GM21381 (cell line): ENCODE data around the gene CHRNG.

Experiments used
- ATAC-seq: cut with Tn5 transposase; IDR thresholded peaks from one replicate; pipeline ENCODE4 v1.9.1; 2021; ENCODE audit warnings: mild to moderate bottlenecking, moderate library complexity; ENCODE audit not compliant: unreplicated experiment

Gene CHRNG, protein sequence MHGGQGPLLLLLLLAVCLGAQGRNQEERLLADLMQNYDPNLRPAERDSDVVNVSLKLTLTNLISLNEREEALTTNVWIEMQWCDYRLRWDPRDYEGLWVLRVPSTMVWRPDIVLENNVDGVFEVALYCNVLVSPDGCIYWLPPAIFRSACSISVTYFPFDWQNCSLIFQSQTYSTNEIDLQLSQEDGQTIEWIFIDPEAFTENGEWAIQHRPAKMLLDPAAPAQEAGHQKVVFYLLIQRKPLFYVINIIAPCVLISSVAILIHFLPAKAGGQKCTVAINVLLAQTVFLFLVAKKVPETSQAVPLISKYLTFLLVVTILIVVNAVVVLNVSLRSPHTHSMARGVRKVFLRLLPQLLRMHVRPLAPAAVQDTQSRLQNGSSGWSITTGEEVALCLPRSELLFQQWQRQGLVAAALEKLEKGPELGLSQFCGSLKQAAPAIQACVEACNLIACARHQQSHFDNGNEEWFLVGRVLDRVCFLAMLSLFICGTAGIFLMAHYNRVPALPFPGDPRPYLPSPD

DNA sequence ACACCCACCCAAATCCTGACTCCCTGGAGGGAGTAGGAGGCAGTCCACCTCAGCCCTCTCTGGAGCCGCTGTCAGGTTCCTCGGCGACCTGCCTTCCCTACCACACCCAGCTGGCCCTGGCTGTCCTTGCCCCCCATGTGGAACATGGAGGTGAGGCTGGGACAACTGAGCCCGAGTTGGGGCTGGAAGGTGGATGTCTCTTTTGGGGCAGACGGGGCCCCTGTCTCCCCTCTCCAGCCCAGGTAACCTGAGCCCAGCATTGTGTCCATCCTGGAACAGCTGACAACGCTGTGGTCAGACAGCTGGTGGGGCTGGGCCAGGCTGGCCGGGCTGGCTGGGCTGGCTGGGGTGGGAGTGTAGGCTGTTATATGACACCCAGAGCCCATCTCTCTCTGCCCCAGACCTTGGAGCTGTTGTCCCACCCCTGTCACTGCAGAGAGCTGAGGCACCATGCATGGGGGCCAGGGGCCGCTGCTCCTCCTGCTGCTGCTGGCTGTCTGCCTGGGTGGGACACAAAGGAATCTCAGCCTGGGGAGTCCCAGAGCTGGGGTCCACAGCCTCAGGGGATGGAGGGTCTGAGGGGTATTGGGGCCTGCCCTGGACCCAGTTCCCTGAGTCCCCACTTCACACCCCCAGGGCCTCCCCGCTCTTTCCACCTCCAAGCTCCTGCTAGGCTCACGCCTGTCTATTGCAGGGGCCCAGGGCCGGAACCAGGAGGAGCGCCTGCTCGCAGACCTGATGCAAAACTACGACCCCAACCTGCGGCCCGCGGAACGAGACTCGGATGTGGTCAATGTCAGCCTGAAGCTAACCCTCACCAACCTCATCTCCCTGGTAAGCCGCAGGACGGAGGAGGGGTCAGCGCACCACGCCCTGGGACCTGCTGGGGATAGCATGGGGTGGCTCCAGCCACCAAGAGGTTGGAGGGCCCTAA, at the start of gene CHRNG:
TSS of gene CHRNG (plus strand) at position 395 of the 934 bp plus-strand sequence. CDS start at position 451, 56 bp downstream.
- ATAC-seq = no peak

DNA sequence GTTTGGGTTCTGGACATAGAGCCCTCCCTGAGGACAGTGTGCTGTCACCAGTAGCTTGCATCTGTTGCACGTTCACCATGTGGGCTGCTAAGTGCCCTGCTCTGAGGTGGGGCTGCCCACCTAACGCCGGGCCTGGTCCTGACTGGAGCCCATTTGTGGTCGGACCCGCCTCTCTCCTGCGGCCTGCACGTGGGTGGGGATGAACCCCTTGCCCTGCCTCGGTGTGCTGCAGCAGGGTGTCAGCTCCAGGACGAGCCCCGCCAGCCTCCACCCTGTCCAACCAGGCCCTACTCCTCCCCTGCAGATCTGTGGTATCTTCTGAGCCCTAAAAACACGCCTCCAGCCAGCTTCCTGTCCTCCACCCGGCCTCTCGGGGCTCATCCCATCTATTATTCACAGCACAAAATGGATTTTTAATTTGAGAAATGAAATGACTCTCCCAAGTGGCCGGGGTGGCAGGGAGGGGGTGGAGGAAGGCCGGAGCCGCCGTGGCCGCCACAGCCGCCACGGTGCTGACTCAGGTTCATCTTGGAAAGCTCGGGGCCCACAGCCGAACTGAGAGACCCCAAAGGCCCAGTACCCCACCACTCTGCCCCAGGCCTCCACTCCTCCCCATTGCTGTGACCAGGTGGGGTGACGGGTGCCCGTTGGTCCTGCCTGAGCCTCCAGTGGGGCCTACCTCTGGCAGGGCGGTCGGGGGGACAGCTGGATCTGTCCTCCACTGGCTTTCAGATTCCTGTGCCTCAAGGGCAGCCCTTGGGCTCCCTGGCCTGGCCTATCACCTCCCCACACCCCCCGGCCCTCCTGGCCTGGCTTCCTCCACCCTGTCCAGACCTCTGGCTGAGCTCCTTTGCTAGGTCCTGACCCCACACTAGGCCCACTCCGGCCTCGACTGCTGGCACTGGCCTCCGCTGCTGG, 49.0 kb upstream of the CHRNG start:
- no peak for ATAC-seq

DNA sequence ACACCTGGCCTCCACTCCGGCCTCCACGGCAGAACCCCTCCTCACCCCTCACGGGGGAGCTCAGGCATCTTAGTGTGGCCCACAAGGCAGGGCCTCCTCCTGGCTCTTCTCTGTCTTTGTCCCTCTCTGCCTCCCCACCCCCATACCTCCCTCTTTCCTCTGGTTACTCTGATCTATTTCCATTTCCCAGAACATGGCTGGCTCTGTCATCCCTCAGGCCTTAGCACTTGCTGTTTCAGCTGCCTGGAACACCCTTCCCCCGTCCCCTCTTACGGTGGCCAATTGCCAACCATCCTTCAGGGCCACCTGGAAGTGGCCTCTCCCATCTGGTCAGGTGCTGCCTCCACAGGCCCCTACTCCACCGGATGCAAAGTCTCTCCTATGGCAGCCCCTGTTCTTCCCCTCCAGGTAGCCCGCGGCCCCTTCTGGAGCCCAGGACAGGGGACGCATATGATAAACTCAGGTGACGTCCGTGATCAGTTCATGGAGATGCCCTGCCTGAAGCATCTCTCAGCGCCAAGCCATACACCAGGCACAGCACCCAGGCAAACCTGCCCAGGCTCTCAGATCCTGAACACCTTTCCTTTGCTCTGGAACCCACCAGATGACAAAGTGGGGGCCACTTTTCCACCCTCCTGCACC, 48.2 kb upstream of the CHRNG start:
- no peak for ATAC-seq

DNA sequence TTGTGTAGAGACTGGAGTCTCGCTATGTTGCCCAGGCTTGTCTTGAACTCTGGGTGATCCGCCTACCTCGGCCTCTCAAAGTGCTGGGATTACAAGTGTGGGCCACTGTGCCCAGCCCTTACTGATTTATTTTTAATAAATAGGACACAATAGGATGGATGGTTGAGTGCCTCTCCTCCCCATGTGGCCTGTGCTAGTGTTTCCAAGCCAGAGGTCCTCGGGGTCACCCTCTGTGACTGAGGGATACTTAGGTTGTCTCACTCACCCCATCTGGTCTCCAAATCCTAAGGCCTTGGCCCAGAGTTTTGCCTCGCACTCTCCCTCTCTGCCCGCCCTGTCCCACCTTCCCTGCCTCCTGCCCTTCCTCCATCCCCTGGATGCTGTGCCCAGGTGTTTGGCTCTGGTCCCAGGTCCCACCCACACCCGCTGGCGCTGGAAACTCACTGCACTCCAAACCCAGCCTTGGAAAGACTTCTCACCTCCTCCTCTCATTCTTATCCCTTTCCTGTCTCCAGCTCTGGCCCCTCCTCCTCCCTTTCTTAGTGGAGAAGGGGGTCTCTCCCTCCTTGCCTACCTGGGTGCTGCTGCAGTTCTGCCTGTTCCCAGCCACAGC, 47.1 kb upstream of the CHRNG start:
- ATAC-seq = no peak

DNA sequence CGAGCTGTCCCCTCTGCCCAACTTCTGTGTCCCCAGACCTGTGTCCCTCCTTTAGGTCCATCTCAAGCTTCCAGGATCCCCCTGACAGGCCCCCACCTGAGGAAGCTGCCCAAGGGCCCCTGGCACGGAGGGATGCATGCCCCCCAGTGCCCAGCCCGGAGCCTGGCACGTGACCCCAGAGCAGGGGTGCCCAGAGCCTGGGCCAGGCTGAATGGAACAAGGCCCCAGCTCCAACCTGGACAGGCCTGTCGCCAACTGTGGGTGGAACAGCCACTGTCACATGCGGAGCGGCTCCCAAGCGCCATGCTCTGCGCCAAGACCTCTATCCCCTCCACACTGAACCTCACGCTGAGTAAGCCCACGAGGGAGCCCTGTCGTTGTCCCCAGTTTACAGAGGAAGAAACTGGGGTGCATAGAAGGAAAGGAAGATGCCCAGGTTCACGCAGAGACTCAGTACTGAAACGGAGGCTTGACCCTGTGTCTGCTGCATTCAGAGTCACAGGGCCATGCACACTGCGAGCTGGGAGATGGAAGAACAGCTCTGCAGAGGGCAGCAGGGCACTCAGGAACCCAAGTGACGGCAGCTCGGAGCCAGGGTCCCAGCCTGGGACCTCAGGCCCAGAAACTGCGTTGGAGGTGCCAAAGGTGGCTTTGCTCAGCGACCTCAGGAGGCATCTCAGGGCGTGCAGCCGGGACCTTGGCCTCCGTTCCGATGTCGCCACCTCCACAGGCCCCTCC, 46.4 kb upstream of the CHRNG start:
- no peak for ATAC-seq

DNA sequence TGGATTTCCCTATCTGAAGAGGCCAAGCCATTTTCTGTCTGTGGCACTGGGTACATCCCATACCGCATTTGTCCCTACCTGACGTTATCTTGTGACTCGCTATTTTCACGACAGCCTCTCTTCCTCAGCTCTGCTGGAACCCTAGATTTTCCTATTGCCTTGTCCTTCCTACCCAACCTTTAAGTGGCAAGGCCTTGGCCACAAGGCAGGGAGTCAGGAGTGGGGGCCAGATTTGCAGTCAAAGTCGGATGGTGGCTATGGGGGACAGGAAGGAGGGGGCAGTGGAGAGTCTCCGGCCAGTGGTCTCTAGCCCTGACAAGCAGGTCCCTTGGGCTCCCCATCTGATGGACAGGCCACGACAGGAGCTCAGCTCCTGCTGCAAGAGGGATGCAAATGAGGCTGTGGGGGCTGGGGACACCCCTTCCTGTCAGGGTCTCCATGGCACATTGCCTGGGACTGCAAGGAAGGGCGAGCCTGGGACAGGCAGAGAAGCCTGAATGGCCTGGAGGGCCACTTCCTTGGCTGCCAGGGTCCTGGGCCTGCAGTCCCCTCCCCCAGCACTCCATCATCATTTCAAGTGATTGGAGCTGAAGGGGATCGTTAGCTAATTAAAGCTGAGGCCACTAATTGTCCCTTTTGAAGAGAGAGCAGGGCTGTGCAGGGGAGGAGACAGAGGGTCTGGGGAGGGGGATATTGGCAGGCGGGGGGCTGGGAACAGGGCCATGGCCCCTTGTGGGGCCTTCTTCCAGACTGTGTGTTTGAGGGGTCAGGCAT, 45.6 kb upstream of the CHRNG start:
- no peak for ATAC-seq

DNA sequence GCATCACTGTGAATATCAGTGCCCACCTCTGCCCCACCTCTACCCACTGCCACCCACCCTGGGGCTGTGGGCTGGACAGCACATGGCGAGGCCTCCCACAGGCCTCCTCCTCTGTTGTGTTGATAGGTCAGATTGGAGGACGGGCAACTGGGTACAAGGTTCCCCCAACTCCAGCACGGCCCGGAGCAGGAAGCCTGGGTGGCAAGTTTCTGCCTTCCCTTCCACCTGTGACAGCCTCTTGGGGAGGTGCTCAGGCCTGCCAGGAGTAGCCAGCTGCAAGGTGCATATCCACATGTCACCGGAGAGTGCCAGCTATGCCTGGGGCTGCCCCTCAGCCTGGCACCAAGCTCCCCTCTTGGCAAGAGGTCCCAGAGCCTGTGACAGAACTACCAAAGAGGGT, 45.0 kb upstream of the CHRNG start:
- no peak for ATAC-seq

DNA sequence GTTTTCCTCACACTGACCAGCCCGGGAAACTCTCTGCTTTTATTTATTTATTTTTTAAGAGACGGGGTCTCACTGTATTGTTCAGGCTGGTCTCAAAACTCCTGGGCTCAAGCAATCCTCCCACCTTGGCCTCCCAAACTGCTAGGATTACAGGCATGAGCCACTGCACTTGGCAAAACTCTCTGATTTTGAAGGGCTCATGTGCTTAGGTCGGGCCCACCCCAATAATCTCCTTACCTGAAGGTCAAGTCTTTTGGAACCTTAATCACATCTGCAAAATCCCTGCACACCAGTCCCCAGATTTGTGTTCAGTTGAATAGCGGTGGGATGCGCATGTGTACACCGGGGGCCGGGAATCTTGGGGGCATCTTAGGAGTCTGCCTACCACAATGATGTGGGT, 44.2 kb upstream of the CHRNG start:
- no peak for ATAC-seq

DNA sequence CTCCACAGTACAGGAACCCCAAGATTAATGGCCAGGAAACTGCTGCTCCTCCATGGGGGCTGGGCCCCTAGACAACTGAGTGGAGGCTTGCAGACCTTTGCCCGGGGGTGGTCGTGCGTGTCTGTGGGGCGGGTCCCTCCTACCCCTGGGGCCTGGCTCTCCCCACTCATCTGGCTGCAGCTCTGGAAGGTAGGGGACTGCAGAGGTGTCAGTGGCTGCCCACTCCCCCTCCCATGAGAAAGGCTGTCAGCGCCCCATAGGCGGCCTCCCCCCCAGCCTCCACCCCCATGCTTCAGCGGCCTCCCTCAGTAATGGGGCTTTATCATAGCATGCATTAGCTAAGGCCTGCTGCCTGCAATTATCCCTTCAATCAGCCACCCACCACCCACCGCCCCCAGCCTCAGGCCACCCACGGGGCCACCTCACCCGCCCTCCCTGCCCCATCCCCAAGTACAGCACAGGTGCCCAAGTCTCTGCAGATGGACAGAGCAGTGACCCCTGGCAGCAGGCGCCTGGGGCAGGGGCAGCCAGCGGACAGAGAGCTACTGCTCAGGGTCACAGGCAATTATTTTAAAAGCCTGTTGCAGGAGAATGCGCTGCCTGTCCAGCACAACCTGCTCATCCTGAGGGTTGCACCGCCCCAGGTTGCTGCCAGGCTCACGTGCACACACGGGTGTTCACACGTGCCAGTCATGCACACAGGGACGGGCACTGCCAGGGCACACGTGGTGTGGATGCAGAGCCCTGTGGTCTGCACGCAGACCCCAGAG, 42.8 kb upstream of the CHRNG start:
- ATAC-seq = no peak

DNA sequence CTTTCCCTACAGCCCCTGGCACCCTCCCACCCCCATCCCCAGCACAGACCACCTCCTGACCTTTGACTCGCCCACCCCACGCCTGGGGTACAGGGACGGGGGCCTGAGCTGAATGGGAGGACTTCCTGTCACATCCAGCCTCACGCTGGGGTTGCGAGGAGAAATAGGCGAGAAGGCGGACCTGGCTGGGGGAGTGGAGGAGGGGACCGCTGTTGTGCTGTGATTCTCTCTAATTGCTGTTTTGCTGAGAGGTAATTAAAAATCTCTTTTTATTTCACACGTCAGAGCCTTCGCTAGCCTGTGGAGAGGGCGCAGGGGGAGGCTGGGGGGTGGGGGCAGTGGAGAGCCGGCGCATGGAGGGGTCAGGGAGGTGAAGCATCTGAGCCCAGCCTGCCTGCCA, 42.1 kb upstream of the CHRNG start:
- no peak for ATAC-seq

DNA sequence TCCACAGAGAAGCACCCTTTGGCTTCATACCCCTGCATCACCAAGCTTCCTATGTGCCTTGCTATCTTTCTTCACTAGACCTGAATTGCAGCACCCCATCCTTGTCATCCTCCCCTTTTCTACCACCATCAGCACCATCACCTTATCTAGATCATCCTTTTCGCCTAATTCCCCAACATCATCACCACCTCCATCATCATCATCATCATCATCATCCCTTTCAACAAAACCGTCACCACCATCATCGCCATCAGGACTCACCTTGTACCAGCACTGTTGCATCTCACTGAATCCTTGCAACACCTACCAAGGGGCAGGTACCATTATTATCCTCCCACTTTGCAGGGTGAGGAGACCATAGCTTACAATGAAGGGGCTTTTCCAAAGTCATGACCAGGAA, 41.0 kb upstream of the CHRNG start:
- ATAC-seq = no peak

DNA sequence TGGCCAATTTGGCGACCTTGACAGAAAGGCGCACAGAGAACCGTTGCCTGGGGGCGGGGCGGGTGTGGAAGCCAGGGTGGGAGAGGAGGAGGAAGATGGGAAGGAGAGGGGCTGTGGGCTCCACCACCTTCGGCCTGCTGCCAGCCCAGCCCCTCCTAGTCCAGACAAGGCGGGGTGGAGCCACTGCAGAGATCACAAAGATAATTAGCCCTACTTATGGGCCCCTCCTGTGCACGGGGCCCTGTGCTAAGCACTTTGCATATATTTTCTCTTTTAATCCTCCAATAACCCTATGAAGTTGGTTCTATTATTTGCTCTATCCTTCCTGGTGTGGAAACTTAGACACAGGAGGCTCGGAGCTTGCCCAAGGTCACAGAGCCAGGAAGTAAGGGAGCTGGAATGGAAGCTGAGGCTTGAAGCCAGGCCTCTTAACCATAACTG, 38.1 kb upstream of the CHRNG start:
- no peak for ATAC-seq

DNA sequence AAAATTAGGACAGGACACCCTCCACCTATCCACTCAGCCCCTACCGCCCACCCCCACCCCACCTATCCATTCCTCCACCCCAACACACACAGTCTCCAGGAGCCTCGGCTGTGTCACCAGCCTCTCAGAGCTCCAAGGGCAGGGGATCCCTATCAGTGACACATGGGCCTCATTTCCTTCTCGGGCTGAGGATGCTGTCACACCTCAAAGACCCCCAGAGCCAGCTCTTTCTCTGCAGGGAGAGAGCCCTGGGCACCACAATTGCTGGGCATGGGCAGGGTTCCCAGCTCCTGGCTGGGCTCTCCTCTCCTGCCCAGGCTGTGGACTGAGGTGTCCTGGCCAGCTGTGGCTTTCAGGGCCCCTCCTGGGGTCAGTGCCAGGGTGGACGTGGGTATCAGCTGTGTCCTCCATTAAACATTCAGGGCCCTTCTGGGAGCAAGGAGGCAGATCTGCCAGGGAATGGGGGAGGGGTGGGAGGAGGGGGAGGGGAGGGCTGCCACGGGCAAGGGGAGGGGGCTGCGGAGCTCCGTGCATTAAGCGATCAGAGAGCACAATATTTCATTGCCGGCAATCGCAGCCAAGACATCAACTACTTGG, 37.6 kb upstream of the CHRNG start:
- ATAC-seq = no peak

DNA sequence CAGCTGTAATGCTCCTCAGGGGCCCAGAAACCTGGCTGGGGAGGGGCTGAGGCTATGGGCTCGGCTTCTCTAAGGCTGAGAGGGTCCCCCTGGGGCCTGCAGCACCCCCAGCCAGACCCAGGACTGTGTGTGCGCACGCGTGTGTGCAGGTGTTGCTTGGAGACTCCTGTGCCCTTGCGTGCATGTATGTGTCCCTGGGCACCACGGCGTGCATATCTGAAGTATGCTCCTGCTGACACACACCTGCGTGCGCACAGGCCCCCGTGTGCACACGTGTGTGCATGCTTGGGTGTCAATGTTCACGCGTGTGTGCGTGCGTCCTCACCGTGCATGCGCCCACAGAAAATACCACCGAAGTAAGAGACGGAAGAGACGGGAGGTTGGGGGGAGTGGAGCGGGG, 37.0 kb upstream of the CHRNG start:
- no peak for ATAC-seq

DNA sequence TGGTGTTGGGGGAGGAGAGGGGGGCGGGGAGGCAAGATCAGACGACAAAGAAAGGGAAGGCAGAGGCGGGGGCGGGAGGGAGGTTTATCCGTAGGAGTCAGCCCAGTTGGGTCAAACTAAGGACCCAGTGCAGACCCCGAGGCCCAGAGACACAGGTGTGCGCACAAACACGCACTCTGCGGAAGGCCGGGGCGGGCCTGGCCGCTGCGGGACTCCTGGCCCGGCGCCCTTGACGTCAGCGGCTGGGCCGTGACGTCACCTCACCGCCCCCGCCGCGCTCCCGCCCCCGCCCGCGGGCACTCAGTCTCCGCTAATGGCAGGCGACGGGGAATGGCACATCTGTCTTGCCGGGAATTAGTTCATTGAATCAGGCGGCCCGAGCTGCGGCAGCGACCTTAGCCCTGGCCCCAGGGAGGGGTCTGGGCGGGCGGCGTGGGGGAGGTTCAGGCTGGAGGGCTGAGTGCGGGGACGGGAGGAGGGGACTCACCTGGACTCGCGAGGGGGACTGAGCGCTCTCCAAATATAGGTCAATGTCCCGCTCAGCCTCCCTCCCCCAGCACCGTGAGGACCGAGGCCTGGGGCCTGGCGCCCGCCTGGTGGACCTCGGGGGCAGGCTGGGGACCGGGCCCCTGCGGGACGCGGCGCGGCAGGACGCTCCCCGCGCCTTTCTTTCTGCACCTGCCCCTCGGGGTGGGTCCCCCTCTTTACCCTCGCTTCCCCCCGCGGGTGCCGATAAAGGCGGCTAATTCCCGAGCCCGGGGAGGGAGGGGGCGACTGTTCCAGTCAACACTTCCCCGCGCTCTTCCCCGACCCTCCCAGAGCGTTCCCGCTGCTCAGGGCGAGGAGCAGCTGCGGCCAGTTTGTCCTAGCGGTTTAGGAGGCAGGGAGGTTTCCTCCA, 36.3 kb upstream of the CHRNG start:
- no peak for ATAC-seq

DNA sequence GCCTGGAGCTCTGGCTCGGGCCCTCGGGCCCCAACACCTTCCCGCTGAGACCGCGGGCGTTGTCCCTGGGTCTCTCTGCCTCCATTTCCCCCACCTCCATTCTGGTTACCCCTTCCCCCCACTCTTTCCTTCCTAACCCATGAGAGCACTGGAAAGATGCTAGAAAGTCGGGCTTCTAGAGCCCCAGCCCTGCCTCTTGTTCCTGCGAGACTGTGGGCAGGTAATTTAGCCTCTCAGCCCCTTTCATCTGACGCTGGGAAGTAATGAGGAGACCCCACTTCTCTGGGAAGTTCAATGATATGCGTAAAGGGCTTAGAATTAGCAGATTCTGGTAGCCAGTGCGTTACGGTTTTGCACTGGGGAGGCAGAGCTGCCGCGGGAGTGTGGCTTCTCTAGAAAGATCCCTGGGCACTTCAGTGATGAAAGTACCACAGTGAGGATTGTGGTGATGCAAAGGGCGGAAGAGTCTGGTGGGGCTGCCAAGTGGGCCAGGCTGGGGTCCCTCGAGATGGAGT, 35.6 kb upstream of the CHRNG start:
- no peak for ATAC-seq
